Non-pigmented ciliary epithelial cell (primary cell): ENCODE measurements around the gene PHTF2.

ENCODE experiments used
- DNase-seq: peaks from one replicate; pipeline ENCODE4 v3.0.0-alpha.2; 2010; ENCODE audit warnings: low read depth

The PHTF2 gene

GRCh38 chr7:77931841-77932240, 133.3 kb downstream of the PHTF2 start:
- DNase-seq: no peak

- no peak for DNase-seq
These were observed 134.8 kb downstream of the PHTF2 start for GRCh38 chr7:77933394-77933793.

- no peak for DNase-seq
These were observed 137.2 kb downstream of the PHTF2 start for GRCh38 chr7:77935652-77936348.

GRCh38 chr7:77940647-77941046, 142.1 kb downstream of the PHTF2 start:
- peak; percentile 8 for DNase-seq

GRCh38 chr7:77942431-77942830, 143.9 kb downstream of the PHTF2 start:
- DNase-seq: no peak

- no peak for DNase-seq
These were observed 145.9 kb downstream of the PHTF2 start for GRCh38 chr7:77944183-77945182.

- DNase-seq: no peak
These were observed 152.0 kb downstream of the PHTF2 start for GRCh38 chr7:77950548-77950947.

- DNase-seq: no peak
These were observed 156.4 kb downstream of the PHTF2 start for GRCh38 chr7:77954773-77955555.

- no peak for DNase-seq
These were observed 159.9 kb downstream of the PHTF2 start for GRCh38 chr7:77958436-77958835.

GRCh38 chr7:77959080-77959479, 160.5 kb downstream of the PHTF2 start:
- no peak for DNase-seq

- DNase-seq: no peak
These were observed 161.8 kb downstream of the PHTF2 start for GRCh38 chr7:77960336-77960735.

GRCh38 chr7:77967429-77967828, 168.9 kb downstream of the PHTF2 start:
- no peak for DNase-seq

- DNase-seq: no peak
These were observed 173.2 kb downstream of the PHTF2 start for GRCh38 chr7:77971726-77972125.

GRCh38 chr7:77975672-77976480, 177.3 kb downstream of the PHTF2 start:
- DNase-seq: no peak

GRCh38 chr7:77979219-77979618, 180.6 kb downstream of the PHTF2 start:
- no peak for DNase-seq

- no peak for DNase-seq
These were observed 181.6 kb downstream of the PHTF2 start for GRCh38 chr7:77980087-77980713.

- DNase-seq: no peak
These were observed 184.5 kb downstream of the PHTF2 start for GRCh38 chr7:77982926-77983550.

GRCh38 chr7:77983973-77984372, 185.4 kb downstream of the PHTF2 start:
- DNase-seq: no peak

- DNase-seq: no peak
These were observed 186.8 kb downstream of the PHTF2 start for GRCh38 chr7:77985232-77985973.

GRCh38 chr7:77985974-77986339, 187.4 kb downstream of the PHTF2 start:
- no peak for DNase-seq
